ENCODE data around the gene TNFSF18. TPM values are rescaled to one million over a fixed set of nuclear protein-coding genes. Genes with fewer than 3 reads are reported as not detected.
A peak's percentile ranks its signal among the peaks of the same experiment; 100 is the strongest.

TNFSF18 gene
- total and polyA plus RNA-seq, 4 experiments from 2014 or later: not detected

DNA sequence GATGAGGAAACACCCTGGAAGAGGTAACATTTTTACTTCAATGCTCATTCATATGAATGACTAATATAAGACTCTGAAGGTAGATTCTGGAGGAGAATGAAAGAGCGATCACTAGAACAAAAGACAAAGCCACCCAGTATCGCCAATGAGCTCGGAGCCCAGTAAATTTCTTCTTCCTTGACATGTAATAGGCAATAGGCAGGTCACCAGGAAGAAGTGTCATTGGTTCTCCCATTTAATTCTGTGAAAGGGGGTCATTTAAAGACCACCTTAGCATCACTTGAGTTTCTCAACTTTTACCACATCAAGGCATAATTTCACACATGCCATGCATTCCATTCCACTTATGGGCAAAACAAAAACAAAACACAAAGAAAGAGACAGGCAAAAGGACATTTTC is 7.9 kb downstream of the TNFSF18 start:
- no peaks in the 10 kb centered on the region for H3K36me3 ChIP-seq (ENCODE audit: insufficient read depth, low read length)
- no peaks in the 10 kb centered on the region for H3K36me3 Mint-ChIP-seq
- H3K9me3 Mint-ChIP-seq: no peaks in the 10 kb centered on the region
- H3K27ac ChIP-seq (ENCODE audit: low read depth, low read length): no peak overlapping the region
- no peak overlapping the region for H3K4me3 Mint-ChIP-seq
- peaks cover 0 to 3% of the 10 kb centered on the region in 2 donors for H3K27me3 Mint-ChIP-seq
- intact Hi-C loops (cut with micrococcal nuclease): no loop called here
- H3K27me3 ChIP-seq (ENCODE audit: insufficient read depth, low read length): no peaks in the 10 kb centered on the region
- peaks cover 9% of the 10 kb centered on the region for H3K4me1 ChIP-seq (ENCODE audit: insufficient read depth, low read length)
- no peak overlapping the region for H3K4me3 ChIP-seq (ENCODE audit: low read length in 2 of 2)
- H3K9me3 ChIP-seq (ENCODE audit: control insufficient read depth in 1 of 2, low read length in 2 of 2): no peaks in the 10 kb centered on the region
- H3K4me1 Mint-ChIP-seq: peaks cover 8 to 12% (median 10%) of the 10 kb centered on the region in 4 donors
- no peak overlapping the region for H3K27ac Mint-ChIP-seq
- ChIA-PET POLR2A (ENCODE audit: partially characterized antibody) (no interaction called here), CTCF (ENCODE audit: partially characterized antibody) (no interaction called here)
- no peak for DNase-seq

DNA sequence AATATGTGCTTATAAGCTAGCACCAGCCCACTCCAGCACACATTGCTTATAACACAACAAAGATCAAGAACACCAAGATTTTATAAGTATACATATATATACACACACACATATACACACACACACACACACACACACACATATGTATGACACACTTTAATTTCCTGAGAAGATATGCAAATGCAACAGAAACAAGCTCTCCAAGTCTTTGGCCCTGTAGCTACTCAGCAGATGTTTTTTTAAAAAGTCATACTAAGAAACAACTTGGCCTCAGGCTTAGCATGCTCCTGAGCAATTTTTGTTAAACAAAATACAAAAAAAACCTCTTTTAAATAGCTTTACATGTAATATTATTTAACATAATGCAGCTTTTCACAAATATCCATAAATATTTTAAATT is 11.1 kb downstream of the TNFSF18 start:
- ChIA-PET CTCF (ENCODE audit: partially characterized antibody) (interaction anchor here (1.1 kb wide), 1 partner anchor 295 kb away, joined by 4 read pairs; no protein-coding TSS in a partner anchor), POLR2A (ENCODE audit: partially characterized antibody) (no interaction called here)
- peaks cover 0 to 2% (median 0%) of the 10 kb centered on the region in 8 donors for H3K9me3 Mint-ChIP-seq
- Histone ChIP-seq H3K36me3 (ENCODE audit: insufficient read depth, low read length) (no peaks in the 10 kb centered on the region), H3K9me3 (ENCODE audit: control insufficient read depth in 1 of 2, low read length in 2 of 2) (no peaks in the 10 kb centered on the region), H3K27me3 (ENCODE audit: insufficient read depth, low read length) (no peaks in the 10 kb centered on the region), H3K27ac (ENCODE audit: low read depth, low read length) (no peak overlapping the region), H3K4me1 (ENCODE audit: insufficient read depth, low read length) (peaks cover 9% of the 10 kb centered on the region), H3K4me3 (ENCODE audit: low read length in 2 of 2) (no peak overlapping the region)
- DNase-seq: no peak
- intact Hi-C loops (cut with micrococcal nuclease): no loop called here
- H3K36me3 Mint-ChIP-seq: no peaks in the 10 kb centered on the region
- peaks cover 0 to 3% of the 10 kb centered on the region in 2 donors for H3K27me3 Mint-ChIP-seq
- no peak overlapping the region for H3K27ac Mint-ChIP-seq
- peaks cover 8 to 15% (median 10%) of the 10 kb centered on the region in 4 donors for H3K4me1 Mint-ChIP-seq
- no peak overlapping the region for H3K4me3 Mint-ChIP-seq

DNA sequence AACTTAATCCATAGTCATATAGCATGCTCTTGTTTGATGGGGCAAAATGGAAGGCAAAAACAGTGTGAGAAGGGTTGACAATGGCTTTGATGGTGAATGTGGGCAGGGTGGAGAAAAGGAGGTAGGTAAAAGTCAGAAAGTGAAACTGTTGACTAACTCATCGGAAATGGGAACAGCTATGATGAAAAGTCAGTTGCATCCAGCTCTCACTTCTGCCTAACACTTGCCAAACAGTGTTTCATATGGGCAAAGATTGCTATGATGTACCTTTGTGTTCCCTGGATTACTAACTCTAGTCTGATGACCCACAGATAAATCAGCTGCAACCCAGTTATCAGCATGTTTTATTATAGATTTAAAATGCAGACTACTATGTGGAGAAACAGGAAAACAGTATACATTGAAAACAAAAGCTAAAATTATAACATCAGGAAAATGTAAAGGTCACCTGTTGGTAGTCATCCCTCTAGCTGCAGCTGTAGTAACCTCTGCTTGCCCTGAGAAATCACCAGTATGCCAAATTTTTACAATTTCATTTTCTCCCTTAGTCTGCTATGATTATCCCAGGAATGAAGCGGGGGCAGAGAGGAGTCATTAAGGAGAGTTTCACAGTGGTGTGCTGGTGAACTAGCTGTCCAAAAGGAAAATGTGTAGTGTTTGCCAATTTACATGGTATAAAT is 11.7 kb downstream of the TNFSF18 start:
- intact Hi-C loops (cut with micrococcal nuclease): no loop called here
- Mint-ChIP-seq H3K36me3 (no peaks in the 10 kb centered on the region), H3K9me3 (peaks cover 0 to 2% (median 0%) of the 10 kb centered on the region in 8 donors), H3K4me3 (peak overlapping the region in 6 of 8 donors; percentile 7 to 55 (median 28)), H3K27ac (peak overlapping the region in 3 of 7 donors; percentile 9 to 44 (median 23)), H3K27me3 (peaks cover 0 to 3% of the 10 kb centered on the region in 2 donors), H3K4me1 (peaks cover 8 to 15% (median 10%) of the 10 kb centered on the region in 4 donors)
- CTCF ChIA-PET (ENCODE audit: partially characterized antibody): interaction anchor here (0.8 to 1.1 kb wide), 2 partner anchors 46 to 294 kb away, joined by 3 to 4 read pairs; no protein-coding TSS in a partner anchor
- H3K27ac ChIP-seq (ENCODE audit: low read depth, low read length): no peak overlapping the region
- no peak overlapping the region for H3K4me3 ChIP-seq (ENCODE audit: low read length in 2 of 2)
- H3K36me3 ChIP-seq (ENCODE audit: insufficient read depth, low read length): no peaks in the 10 kb centered on the region
- H3K9me3 ChIP-seq (ENCODE audit: control insufficient read depth in 1 of 2, low read length in 2 of 2): no peaks in the 10 kb centered on the region
- H3K4me1 ChIP-seq (ENCODE audit: insufficient read depth, low read length): peaks cover 9% of the 10 kb centered on the region
- peak in 2 of 5 donors; percentile 5 to 6 for DNase-seq
- H3K27me3 ChIP-seq (ENCODE audit: insufficient read depth, low read length): no peaks in the 10 kb centered on the region
- POLR2A ChIA-PET (ENCODE audit: partially characterized antibody): no interaction called here

DNA sequence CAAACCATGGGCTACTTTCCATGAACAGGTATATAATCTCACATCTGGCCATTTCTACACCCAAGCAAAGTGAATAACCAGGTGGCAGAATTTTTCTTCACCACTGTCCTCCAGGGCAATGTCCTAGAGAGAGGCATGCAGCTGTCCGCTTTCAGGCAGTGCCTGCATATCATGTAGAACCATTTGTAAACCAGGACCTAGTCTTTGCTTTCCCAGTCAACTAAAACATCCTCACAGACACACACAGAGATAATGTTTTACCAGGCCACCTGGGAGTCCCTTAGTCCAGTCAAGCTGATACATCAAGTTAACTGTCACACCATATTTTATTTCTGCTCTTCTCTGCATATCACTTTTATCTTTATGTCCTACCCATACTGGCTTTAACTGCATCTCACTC is 26.2 kb downstream of the TNFSF18 start:
- peaks cover 0 to 3% (median 0%) of the 10 kb centered on the region in 8 donors for H3K9me3 Mint-ChIP-seq
- H3K4me3 ChIP-seq (ENCODE audit: low read length in 2 of 2): no peak overlapping the region
- ChIA-PET POLR2A (ENCODE audit: partially characterized antibody) (no interaction called here), CTCF (ENCODE audit: partially characterized antibody) (no interaction called here)
- no peak overlapping the region for H3K27ac Mint-ChIP-seq
- H3K27ac ChIP-seq (ENCODE audit: low read depth, low read length): no peak overlapping the region
- peaks cover 0 to 3% of the 10 kb centered on the region in 2 donors for H3K36me3 Mint-ChIP-seq
- H3K9me3 ChIP-seq (ENCODE audit: control insufficient read depth in 1 of 2, low read length in 2 of 2): no peaks in the 10 kb centered on the region
- intact Hi-C loops (cut with micrococcal nuclease): no loop called here
- no peak overlapping the region for H3K4me3 Mint-ChIP-seq
- no peak for DNase-seq
- no peaks in the 10 kb centered on the region for H3K4me1 ChIP-seq (ENCODE audit: insufficient read depth, low read length)
- H3K27me3 ChIP-seq (ENCODE audit: insufficient read depth, low read length): no peaks in the 10 kb centered on the region
- H3K36me3 ChIP-seq (ENCODE audit: insufficient read depth, low read length): no peaks in the 10 kb centered on the region
- H3K4me1 Mint-ChIP-seq: no peaks in the 10 kb centered on the region
- no peaks in the 10 kb centered on the region for H3K27me3 Mint-ChIP-seq

DNA sequence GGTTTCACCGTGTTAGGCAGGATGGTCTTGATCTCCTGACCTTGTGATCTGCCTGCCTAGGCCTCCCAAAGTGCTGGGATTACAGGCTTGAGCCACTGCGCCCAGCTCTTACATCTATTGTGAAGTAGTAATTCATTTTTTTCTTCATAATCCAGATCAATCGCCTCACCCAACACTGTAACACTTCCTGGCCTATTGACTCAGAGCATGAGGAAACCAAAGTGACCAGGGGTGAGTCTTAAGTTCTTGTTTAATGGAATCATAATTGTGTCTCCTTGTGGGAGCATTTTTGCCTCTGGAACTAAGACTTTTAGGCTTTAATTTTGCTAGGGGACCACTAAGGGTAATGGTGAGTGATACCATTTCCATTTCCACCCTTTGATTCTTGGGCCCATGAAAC is 27.4 kb downstream of the TNFSF18 start:
- Mint-ChIP-seq H3K9me3 (peaks cover 0 to 2% (median 0%) of the 10 kb centered on the region in 8 donors), H3K4me3 (no peak overlapping the region), H3K4me1 (no peaks in the 10 kb centered on the region), H3K27me3 (no peaks in the 10 kb centered on the region), H3K27ac (no peak overlapping the region), H3K36me3 (no peaks in the 10 kb centered on the region)
- intact Hi-C loops (cut with micrococcal nuclease): no loop called here
- Histone ChIP-seq H3K27me3 (ENCODE audit: insufficient read depth, low read length) (no peaks in the 10 kb centered on the region), H3K36me3 (ENCODE audit: insufficient read depth, low read length) (no peaks in the 10 kb centered on the region), H3K4me1 (ENCODE audit: insufficient read depth, low read length) (no peaks in the 10 kb centered on the region), H3K27ac (ENCODE audit: low read depth, low read length) (no peak overlapping the region), H3K4me3 (ENCODE audit: low read length in 2 of 2) (no peak overlapping the region), H3K9me3 (ENCODE audit: control insufficient read depth in 1 of 2, low read length in 2 of 2) (no peaks in the 10 kb centered on the region)
- POLR2A ChIA-PET (ENCODE audit: partially characterized antibody): no interaction called here
- CTCF ChIA-PET (ENCODE audit: partially characterized antibody): no interaction called here
- no peak for DNase-seq

DNA sequence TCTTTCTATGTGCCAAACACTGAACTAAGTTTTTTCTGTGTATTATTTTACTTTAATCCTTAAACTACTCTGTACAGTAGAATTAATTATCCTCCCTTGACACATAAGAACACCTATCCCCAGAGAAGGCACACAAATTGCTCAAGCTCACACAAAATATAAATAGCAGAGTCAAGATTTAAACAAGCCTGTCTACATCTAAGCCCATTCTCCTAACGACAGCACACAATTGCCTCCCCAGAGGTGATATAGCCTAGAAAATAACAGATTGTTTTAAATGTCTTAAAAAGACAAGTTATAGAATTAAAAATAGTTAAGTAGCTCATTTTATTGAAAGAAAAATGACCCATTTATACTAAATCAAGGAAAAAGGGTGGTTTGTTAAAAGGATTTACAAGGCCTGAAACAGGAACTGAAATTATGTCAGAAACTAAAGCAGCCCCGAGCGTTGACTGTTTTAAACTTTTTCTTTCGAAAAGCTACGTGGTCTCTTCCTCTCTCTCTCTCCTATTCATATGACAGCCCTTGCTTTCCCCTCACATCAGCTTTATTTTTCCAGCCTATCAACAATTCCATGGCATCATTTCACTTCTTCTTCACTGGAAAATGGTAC is 30.5 kb downstream of the TNFSF18 start:
- H3K4me1 Mint-ChIP-seq: peaks cover 0 to 4% (median under 1%) of the 10 kb centered on the region in 4 donors
- no peak overlapping the region for H3K4me3 ChIP-seq (ENCODE audit: low read length in 2 of 2)
- no peak overlapping the region for H3K27ac ChIP-seq (ENCODE audit: low read depth, low read length)
- intact Hi-C loops (cut with micrococcal nuclease): no loop called here
- no peaks in the 10 kb centered on the region for H3K27me3 Mint-ChIP-seq
- no peaks in the 10 kb centered on the region for H3K36me3 ChIP-seq (ENCODE audit: insufficient read depth, low read length)
- CTCF ChIA-PET (ENCODE audit: partially characterized antibody): no interaction called here
- no peaks in the 10 kb centered on the region for H3K9me3 ChIP-seq (ENCODE audit: control insufficient read depth in 1 of 2, low read length in 2 of 2)
- H3K4me1 ChIP-seq (ENCODE audit: insufficient read depth, low read length): no peaks in the 10 kb centered on the region
- no peaks in the 10 kb centered on the region for H3K27me3 ChIP-seq (ENCODE audit: insufficient read depth, low read length)
- no peak overlapping the region for H3K4me3 Mint-ChIP-seq
- no peak for DNase-seq
- no peaks in the 10 kb centered on the region for H3K36me3 Mint-ChIP-seq
- no peak overlapping the region for H3K27ac Mint-ChIP-seq
- POLR2A ChIA-PET (ENCODE audit: partially characterized antibody): no interaction called here
- no peaks in the 10 kb centered on the region for H3K9me3 Mint-ChIP-seq

DNA sequence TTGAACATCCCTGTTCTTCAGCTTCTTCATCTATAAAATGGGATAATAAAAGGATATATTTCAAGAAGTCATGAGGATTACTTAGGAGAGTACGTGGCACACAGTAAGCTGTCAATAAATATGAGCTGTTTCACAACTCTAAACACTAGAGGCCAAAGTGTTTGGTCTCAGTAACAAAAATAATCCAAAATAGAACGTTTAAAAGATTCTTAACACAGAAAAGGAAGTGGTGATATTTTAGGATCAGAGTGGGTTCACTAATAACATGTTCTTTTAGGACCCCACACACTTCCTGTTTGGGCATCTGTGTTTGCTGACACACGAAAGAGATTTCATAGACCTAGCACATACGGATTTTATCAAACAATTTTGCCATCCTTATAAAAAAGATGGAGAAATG is 32.9 kb downstream of the TNFSF18 start:
- no peaks in the 10 kb centered on the region for H3K36me3 Mint-ChIP-seq
- Histone ChIP-seq H3K27ac (ENCODE audit: low read depth, low read length) (no peak overlapping the region), H3K4me3 (ENCODE audit: low read length in 2 of 2) (no peak overlapping the region), H3K9me3 (ENCODE audit: control insufficient read depth in 1 of 2, low read length in 2 of 2) (no peaks in the 10 kb centered on the region), H3K4me1 (ENCODE audit: insufficient read depth, low read length) (no peaks in the 10 kb centered on the region), H3K27me3 (ENCODE audit: insufficient read depth, low read length) (no peaks in the 10 kb centered on the region), H3K36me3 (ENCODE audit: insufficient read depth, low read length) (no peaks in the 10 kb centered on the region)
- no peaks in the 10 kb centered on the region for H3K9me3 Mint-ChIP-seq
- CTCF ChIA-PET (ENCODE audit: partially characterized antibody): no interaction called here
- POLR2A ChIA-PET (ENCODE audit: partially characterized antibody): no interaction called here
- H3K4me1 Mint-ChIP-seq: peaks cover 0 to 4% (median under 1%) of the 10 kb centered on the region in 4 donors
- H3K27me3 Mint-ChIP-seq: no peaks in the 10 kb centered on the region
- no peak for DNase-seq
- intact Hi-C loops (cut with micrococcal nuclease): no loop called here
- no peak overlapping the region for H3K4me3 Mint-ChIP-seq
- no peak overlapping the region for H3K27ac Mint-ChIP-seq
